ENCODE measurements around the gene FCAMR.

FCAMR gene

DNA sequence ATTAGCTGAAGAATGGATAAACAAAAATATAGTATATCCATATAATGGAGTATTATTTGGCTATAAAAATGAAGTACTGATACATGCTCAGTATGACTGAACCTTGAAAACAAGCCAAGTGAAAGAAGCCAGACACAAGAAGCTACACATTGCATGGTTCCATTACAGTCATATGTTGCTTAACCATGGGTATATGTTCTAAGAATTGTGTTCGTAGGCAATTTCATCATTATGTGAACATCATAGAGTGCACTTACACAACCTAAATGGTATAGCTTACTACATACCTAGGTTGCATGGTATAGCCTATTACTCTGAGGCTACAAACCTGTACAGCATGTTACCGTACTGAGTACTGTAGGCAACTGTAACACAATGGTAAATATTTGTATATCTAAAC is 28.6 kb upstream of the FCAMR start:
- no peak for DNase-seq

- no peak for DNase-seq
Measured at GRCh38 chr1:206992790-206993189, 22.5 kb upstream of the FCAMR start.

GRCh38 chr1:206987873-206988272 is 17.6 kb upstream of the FCAMR start:
- DNase-seq, result no peak

DNA sequence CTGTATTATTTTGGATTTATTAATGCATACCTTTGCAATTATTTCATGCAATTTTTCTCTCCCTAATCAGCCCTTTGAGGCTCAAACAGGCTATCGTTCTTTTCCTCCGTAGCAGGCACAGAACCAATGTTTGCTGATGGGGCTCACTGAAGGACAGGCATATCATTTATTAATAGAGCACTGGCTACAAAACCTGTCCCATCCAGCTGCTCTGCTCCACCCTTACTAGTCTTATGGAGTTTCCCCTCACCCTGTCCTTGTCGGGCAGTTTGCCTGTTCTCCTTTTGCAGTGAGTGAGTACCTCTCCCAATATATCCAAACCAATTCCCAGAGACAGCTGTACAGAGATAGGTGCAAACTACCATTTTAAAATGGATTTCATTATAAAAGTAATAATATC is 16.6 kb upstream of the FCAMR start:
- DNase-seq, result no peak

DNA sequence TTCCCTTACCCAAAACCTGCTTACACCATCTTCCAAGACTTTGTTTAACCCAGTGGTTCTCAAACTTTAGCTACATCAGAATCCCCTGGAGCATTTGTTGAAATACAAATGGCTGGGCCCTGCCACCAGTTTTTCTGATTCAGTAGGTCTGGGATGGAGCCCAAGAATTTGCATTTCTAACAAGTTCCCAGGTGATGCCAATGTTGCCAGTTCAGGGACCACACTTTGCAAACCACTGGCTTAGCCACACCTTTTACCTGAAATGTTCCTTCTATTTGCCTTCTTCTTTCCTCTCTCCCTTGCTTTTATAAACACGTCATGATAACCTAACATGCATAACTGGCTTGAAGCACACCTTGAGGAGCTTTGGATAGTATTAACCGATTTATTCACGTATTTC is 16.1 kb upstream of the FCAMR start:
- no peak for DNase-seq

GRCh38 chr1:206985162-206985749 is 15.0 kb upstream of the FCAMR start:
- no peak for DNase-seq

GRCh38 chr1:206982216-206982615 is 12.0 kb upstream of the FCAMR start:
- peak; percentile 61 for DNase-seq

DNA sequence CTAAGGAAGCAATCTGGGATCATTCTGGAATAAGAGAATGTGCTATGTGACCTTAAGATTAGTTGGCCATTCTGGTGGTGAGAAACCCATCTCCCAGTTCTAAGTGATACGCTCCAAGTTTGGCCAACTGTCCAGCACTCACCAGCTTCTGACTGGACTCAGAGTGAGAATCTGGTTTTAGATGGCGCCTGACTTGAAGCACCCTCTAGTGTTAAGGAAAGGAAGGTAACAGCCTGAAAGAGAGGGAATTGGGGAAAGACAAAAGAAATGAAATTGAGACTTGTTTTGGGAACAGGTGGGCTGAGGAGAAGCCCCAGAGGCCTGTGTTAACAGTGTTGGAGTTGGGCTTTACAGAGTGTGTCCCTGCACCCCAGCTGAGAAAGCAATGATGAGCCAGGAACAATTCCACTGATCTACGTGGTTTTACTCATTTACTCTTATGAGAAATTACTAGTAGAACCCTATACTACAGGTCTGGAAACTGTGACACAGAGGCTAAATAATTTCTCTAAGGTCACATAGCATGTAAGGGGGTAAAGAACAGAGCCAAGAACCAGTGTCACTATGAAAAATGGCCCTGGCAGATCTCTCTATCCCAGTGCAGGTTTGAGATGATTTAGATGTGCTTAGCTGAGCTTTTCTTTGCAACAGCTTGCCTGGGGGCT is 9.3 kb upstream of the FCAMR start:
- DNase-seq, result no peak

GRCh38 chr1:206978259-206978658 is 8.0 kb upstream of the FCAMR start:
- DNase-seq, result no peak

DNA sequence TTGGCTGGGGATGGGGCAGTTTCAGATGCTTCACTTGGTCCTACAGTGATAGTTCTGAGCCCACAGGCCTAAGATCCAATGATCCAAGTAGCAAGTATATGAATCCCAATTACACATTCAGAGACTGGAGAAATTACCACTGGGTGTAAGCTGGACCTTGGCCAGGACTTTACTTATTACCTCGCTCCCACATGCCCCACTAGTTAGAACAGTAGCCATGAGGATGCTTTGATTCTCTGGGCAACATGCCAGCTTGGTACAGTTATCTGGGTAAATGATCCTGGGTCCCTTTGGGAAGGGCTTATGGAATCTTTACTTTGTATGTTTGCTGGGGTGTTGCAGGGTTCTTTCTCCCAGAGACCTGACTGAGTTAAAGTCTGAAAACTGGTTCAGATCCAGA is 5.0 kb upstream of the FCAMR start:
- DNase-seq, result no peak

GRCh38 chr1:206974140-206974539 is 3.9 kb upstream of the FCAMR start:
- no peak for DNase-seq

DNA sequence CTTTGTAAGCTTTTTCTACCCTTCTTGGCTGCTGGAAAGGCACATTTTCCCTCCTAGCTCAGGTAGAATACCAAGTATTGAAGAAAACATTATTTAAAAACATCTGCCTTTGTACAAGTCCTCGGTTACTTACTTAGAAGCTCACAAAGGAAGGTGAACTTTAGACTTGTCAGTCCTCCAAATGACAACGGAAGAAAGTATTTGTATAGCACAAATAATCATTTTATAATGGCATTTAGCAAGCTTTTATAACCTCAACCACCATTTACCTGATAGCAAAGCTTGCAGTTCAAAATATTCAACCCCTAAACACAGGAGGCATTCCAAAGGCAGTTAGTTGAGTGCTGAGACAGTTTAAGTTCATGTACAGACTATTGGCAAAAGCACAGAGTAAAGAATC is 2.5 kb upstream of the FCAMR start:
- DNase-seq, result no peak

DNA sequence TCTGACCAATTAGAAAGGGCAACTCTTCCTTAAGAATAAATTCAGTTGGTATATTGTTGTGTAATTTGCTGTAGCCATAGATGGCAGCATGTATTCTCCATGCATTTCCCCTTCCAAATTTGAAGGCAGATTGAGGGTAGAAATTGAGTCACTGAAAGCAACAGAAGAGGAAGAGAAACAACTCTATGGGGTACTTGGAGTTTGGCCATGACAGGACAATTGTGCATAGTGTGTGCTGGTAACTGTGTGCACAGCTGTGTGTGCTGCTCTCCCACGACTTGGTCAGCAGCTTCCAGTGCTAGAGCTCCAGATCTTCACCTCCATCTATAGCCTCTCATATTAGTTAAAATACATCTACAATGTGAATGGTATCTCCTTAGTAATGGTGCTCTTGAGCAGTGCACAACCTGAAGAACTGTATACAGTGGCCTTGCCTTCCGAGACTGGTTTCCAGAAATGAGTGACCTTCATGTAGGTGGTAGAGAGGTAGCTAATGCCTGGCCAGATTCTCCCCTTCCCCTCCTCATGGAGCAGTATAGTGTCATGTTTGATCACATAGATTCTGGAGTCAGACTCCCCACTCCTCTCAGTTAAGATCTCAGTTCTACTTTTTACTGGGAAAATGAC is 882 bp upstream of the FCAMR start:
- no peak for DNase-seq

- no peak for DNase-seq
Measured at GRCh38 chr1:206969090-206969489, 1.2 kb downstream of the FCAMR start.

DNA sequence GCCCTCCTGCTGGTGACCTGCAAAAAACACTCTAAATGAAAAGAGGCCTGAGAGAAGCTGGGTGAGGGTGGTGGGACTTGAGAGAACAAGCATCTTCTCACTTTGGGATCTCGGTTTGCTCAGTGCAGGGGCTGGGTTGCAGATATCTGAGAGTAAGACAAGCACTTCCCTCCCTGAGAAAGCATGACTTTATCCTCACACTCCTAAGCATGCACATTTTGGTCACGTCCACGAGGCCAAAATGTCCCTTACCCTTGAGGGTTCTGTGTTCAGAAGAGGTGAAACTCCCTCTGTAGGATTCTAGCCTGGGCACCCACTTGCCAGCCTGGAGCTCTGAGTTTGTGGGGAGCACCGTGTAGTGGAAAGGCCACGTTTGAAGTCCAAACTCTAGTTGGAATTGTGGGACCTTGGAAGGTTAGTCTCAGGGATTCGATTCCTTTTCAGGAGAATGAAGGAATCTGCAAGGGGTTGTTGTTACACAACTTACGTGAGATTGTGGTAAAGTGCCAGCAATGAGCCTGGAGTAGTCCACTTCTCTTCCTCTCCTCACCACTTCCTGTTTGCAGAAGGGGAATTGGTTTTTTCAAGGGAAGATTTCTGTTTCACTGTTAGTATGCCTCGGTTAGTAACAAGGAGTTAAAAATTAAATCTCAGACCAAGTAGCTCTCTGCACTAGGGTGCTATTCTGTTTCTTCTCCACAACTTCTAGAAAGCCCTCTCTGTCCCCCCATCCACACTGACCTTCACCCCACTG is 3.0 kb downstream of the FCAMR start:
- no peak for DNase-seq

DNA sequence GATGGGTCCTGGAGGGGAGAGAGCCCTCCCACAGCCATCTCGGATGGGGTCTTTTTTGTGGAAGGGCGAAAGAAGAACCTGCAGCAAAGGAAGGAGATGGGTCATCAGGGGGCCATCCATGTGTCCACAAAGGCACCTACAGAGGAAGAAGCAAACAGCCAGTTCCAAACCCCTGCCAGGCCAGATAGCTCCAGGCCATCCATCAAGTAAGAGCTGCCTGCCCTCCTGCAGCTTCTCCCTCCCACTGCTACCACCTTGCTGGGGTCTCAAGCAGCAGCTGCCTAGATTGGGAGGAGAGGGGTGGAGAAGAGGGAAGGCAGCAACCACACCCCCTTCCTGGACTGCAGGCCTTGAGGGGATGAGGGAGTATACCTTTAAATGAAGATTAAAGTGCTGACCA is 4.5 kb downstream of the FCAMR start:
- DNase-seq, result no peak

- DNase-seq, result no peak
Measured at GRCh38 chr1:206963740-206964139, 6.5 kb downstream of the FCAMR start.

GRCh38 chr1:206963119-206963712 is 7.0 kb downstream of the FCAMR start:
- DNase-seq, result no peak

GRCh38 chr1:206962272-206962671 is 8.0 kb downstream of the FCAMR start:
- DNase-seq, result no peak

- DNase-seq, result no peak
Measured at GRCh38 chr1:206961668-206962067, 8.6 kb downstream of the FCAMR start.

GRCh38 chr1:206960676-206961386 is 9.4 kb downstream of the FCAMR start:
- no peak for DNase-seq

- no peak for DNase-seq
Measured at GRCh38 chr1:206958144-206958543, 12.1 kb downstream of the FCAMR start.

DNA sequence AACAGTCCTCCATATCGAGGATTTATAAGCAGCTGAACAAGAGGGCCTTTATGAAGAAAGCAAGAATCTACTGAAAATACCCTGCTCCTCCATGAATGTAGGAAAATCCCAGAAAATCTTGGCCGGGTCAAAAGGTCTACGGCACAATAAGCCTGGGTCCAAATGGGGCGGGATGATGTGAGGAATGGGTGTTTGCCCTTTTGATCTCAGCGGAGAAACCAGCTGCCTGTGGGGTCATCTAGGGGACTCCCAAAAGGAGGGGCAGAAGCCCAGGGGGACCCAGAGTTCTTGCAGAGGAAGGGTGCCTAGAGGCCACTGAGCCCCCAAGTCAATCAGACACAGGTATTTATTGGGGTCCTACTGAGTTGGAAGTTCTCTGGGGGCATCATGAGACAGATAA is 12.6 kb downstream of the FCAMR start:
- no peak for DNase-seq
